Right forelimb (tissue), 1 donor: ENCODE data around the gene PNPLA2.
A peak's percentile ranks its signal among the peaks of the same experiment; 100 is the strongest.

Source experiments
- DNase-seq: peaks from one replicate; pipeline ENCODE4 v3.0.0-alpha.2; 2018

Gene PNPLA2

DNA sequence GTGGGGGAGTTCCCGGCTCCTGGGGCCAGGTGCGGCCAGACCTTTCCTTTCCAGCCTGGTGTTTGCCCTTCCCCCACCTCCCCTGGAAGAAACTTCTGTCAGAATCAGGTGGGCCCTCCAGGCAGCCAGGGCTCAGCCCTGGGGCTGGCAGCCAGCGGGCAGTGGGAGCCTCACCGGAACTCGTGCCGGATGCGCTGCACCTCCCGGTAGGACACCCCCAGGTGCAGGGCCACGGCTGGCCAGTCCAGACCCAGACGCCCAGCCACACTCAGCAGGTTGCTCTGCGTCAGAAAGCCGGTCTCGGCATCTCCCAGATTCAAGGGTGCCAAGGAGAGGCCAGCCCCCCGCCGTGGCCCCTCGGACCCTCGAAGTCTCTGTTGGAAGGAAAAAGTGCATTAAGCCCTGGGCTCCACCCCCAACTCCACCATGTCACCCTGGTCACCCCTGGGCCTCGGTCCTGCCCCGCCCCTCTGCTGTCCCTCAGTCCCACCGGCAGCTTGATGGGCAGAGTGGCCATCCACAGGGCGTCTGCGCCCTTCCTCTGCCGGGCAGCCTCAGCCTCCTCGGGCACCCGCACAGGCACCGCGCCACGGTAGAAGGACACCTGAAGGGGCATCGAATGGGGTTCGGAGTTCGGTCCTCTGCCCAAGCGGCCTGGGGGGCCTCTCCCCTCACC, 18.9 kb upstream of the PNPLA2 start:
- no peak for DNase-seq

GRCh38 chr11:800473-800872, 18.2 kb upstream of the PNPLA2 start:
- no peak for DNase-seq

DNA sequence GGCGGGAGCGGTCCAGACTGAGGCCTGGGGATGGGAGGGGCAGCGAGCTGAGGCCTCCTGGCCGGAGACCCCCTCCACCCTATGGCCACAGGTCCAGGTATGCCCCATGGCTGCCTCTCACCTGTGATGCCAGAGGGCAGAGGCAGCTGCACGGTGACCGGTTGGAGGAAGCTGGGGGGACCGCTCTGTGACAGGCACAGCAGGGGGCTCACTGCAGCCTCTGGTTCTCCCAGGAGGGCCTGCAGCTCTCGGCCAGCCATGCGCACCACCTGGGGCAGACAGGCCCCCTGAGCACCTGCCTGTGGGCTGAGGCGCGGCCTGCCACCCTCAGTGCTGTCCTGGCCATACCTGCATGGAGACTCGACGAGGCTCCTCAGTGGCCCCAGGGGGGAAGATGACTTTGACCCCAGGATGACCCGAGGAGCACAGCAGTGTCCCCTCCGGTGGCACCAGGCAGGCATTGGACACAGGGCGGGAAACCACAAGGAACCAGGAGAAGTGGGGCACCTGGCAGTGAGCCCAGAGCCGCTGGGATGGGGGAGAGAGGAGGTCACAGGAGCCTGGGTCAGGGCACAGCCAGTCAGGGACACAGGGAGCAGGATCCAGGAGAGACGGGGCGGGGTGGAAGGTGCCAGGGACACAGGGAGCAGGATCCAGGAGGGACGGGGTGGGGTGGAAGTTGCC, 17.5 kb upstream of the PNPLA2 start:
- no peak for DNase-seq

DNA sequence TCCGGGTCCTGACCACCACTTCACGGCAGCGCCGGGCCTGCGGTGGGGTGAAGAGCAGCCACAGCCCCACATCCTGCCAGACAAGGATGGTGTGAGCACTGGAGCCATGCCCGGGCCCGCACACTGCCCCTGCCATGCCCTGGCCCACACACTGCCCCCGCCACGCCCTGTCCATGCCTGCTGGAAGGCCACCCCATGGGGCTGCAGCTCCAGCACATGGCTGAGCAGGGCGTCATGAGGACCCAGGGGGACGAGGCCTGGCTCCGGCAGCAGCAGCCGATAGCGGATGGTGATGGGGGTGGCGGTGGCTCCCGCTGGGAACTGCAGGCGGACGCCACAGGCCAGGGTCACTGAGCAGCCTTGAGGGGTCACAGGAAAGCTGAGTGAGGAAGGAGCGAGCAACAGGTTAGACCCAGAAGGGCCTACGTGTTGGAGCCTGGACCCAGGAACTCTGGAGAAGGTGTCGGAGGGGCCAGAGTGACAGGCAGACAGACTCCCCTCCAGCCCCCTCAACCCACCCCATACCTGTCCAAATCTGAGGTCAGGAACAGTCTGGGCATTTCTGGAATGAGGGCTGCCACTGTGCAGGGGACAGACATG, 16.6 kb upstream of the PNPLA2 start:
- DNase-seq = no peak

GRCh38 chr11:802693-803466, 15.8 kb upstream of the PNPLA2 start:
- no peak for DNase-seq

GRCh38 chr11:803467-803742, 15.3 kb upstream of the PNPLA2 start:
- no peak for DNase-seq

DNA sequence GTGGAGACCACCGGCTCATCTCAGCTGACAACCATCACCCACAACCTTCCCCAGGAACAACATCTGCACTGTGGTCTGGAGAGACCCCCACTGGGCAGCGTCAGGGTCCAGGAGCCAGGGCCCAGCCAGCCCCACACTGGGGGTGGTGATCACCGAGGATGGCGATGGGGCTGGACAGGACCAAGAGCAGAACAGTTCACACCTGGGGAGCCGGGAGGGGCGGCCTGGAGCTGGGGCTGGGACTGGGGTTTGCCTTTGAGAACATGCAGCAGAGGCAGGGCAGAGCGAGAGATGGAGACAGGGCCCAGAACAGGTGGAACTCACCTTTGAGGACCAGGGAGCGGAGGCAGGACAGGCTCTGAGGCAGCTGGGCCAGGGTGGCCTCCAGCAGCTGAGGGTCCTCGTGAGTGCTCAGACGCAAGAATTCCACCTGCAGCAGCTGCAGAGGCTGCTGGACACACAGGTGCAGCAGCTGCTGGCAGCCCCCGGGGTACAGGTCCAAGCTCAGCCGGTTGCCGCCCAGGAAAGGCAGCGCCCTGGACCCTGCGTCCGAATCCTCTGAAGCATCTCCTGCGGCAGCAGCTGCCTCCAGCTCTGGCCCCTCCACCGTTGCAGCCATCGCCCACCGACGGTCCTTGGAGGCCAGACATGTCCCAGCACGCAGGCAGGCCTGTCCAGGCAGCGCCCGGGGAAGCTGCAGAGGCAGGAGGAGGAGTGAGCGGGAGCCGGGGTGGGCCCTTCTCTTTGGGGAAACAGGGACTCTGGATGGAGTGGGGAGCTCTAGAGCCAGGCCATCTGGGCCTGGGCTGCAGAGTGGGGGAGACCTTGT, 14.7 kb upstream of the PNPLA2 start:
- DNase-seq = no peak

- DNase-seq = no peak
These were observed 14.1 kb upstream of the PNPLA2 start for GRCh38 chr11:804599-804964.

GRCh38 chr11:808427-809286, 10.1 kb upstream of the PNPLA2 start:
- DNase-seq = no peak

- peak; percentile 100 for DNase-seq
These were observed 9.3 kb upstream of the PNPLA2 start, which contains the start of gene RPLP2 for GRCh38 chr11:809287-810039. Gene RPLP2, plus strand, starts transcription at chr11:809967. Its CDS starts 268 bp downstream, at chr11:810235.

DNA sequence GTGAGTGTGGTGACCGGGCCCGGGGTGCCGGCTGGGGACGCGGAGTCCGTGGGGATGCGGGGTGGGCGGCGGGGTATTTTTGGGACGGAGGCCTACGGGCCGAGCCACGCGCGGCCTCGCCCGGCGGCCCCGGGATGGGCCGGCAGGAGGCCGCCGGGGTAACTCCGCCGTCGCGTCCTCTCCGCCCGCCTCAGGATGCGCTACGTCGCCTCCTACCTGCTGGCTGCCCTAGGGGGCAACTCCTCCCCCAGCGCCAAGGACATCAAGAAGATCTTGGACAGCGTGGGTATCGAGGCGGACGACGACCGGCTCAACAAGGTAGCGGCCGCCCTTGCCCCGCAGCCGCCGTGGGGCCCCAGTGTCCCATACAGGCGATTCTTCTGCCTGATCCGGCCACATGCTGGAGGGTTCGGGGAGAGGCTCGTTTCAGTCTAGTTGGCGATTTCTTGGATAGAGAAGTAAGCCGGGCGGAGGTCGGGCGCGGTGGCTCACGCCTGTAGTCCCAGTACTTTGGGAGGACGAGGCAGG, 8.6 kb upstream of the PNPLA2 start:
- DNase-seq = no peak

- no peak for DNase-seq
These were observed 7.1 kb upstream of the PNPLA2 start for GRCh38 chr11:811446-812245.

GRCh38 chr11:812390-812789, 6.3 kb upstream of the PNPLA2 start:
- no peak for DNase-seq

GRCh38 chr11:813072-813455, 5.7 kb upstream of the PNPLA2 start:
- DNase-seq = no peak

DNA sequence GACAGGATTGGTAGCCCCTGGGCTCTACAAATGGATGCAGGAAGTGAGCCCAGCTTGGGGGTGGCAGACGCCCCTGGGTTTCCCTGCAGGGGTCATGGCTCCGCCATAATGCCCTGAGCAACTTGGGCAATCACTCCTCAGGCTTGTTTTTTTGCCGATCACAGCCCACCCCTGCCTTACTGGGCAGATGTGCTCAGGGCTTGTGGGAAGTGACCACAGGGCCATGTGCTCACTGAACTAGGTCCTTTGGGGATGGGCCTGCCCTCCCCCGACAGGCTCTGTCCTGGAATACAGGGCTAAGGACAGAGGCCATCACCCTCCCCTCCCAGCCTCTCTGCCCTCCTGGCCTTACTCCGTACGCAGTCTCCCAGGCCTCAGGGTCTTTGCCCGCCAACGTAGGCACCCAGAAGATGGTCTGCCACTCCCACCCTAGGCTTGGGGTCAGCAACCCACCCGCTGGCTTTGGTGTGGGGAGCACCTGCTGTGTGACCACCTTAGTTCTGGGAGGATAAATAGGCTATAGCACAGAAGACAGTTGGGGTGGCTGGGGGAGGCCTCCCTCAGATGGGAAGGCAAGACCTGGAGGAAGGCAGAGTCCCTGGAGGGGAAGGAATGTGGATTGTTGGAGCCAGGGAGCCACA, 5.1 kb upstream of the PNPLA2 start:
- DNase-seq = no peak

DNA sequence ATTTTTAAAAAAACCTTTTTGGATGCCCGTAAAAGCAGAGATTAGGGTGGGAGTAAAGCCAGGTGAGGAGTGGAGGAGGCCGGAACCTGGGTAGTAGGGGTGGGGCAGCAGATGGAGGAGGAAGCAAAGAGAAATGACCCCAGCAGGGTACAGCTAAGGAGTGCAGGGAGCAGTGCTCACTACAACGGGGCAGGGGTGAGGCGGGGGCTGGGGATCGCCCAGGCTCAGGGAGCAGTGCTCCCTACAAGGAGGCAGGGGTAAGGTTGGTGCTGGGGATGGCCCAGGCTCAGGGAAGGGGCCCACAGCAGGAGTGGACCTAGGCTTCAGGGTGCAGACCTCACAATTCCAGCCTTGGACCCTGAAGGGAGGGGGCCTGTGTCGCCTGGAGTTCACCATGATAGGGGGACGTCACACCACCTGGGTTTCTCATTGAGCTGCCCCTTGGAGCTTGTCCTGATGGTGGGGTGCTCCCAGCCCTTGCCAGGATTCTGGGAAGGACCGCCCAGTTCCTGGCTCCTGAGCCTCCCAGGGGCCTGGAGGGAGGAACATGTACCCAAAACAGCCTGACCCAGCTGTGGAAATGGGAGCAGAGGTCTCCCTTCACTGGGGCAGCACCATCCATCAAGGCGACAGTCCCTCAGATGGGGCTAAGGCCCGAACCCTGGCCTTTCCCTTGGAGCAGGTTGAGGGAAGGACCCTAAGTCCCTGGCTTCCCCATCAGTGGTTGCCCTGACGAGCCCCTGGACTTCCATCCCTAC, 2.9 kb upstream of the PNPLA2 start:
- no peak for DNase-seq

GRCh38 chr11:816433-816779, 2.3 kb upstream of the PNPLA2 start:
- DNase-seq = no peak

DNA sequence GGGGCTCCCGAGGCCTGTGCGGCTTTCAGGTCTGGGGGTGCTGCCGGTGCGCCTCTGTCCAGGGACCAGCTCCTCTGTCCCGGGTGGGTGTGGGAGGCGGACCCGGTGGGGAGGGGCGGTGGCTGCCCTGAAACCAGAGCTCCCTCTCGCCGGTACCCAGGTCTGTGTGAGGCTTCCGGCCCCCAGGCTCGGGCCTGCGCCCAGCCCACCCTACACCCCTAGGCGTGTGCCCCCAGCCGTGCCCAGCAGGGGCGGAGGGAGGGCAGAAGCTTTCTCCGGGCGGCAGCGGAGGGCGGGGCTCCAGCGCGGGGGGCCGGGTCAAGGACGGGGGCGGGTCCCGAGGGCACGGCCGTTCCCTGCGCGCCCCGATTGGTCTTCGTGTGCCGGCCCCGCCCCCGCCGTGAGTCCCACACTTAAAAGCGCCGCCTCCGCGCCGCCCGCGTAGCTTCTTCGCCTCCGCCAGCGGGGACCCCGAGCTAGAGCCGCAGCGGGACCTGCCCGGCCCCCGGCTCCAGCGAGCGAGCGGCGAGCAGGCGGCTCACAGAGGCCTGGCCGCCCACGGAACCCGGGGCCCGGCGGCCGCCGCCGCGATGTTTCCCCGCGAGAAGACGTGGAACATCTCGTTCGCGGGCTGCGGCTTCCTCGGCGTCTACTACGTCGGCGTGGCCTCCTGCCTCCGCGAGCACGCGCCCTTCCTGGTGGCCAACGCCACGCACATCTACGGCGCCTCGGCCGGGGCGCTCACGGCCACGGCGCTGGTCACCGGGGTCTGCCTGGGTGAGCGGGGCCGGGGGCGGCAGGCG, 616 bp downstream of the PNPLA2 start:
- peak; percentile 93 for DNase-seq
